ENCODE results near the gene INPP5A. TPM values are rescaled to one million over a fixed set of nuclear protein-coding genes. Genes with fewer than 3 reads are reported as not detected.

INPP5A gene
- total and polyA plus RNA-seq, 7 donors: 15.1 to 48.8 (median 40.9) TPM

GRCh38 chr10:132511121-132512051, 26.2 kb upstream of the INPP5A start:
- H3K4me3 ChIP-seq: no peak overlapping the region
- peaks cover 13% of the 10 kb centered on the region for H3K4me1 ChIP-seq

GRCh38 chr10:132512052-132512442, 25.5 kb upstream of the INPP5A start:
- no peaks in the 10 kb centered on the region for H3K9me3 ChIP-seq
- no peak for ATAC-seq
- H3K27ac ChIP-seq: no peak overlapping the region
- TF ChIP-seq CTCF (IDR thresholded peaks at IDR 0.05): no peak
- H3K4me3 ChIP-seq: no peak overlapping the region
- H3K36me3 ChIP-seq (ENCODE audit: insufficient read depth in 1 of 2, low read depth in 1 of 2): no peaks in the 10 kb centered on the region
- WGBS, 3 donors: 81 to 94% (median 85%) methylated on average over 1 of the region's 1 CpG
- intact Hi-C loops (cut with DNase I): loop anchor here in 1 of 2 donors (10.0 kb wide), 1 partner anchor 123 kb away; no protein-coding TSS in a partner anchor
- no peak for DNase-seq
- no peaks in the 10 kb centered on the region for H3K27me3 ChIP-seq (ENCODE audit: insufficient read depth in 3 of 3, low read length in 2 of 3)
- peaks cover 15% of the 10 kb centered on the region for H3K4me1 ChIP-seq

More at GRCh38 chr10:132511121-132512051, 26.2 kb upstream of the INPP5A start:
- no peak for TF ChIP-seq CTCF (IDR thresholded peaks at IDR 0.05)
- Histone ChIP-seq H3K27me3 (ENCODE audit: insufficient read depth in 3 of 3, low read length in 2 of 3) (no peaks in the 10 kb centered on the region), H3K36me3 (ENCODE audit: insufficient read depth in 1 of 2, low read depth in 1 of 2) (no peaks in the 10 kb centered on the region), H3K27ac (no peak overlapping the region), H3K9me3 (no peaks in the 10 kb centered on the region)
- intact Hi-C loops (cut with DNase I): loop anchor here in 1 of 2 donors (10.0 kb wide), 1 partner anchor 123 kb away; no protein-coding TSS in a partner anchor
- peak in 1 of 2 donors; percentile 30 for DNase-seq
- no peak for ATAC-seq
- 84 to 87% (median 84%) methylated on average over 23 of the region's 23 CpGs for WGBS, 3 donors

- DNase-seq: peak in 1 of 2 donors; percentile 27
These were observed 24.8 kb upstream of the INPP5A start for GRCh38 chr10:132512693-132513345.

More at GRCh38 chr10:132512693-132513345, 24.8 kb upstream of the INPP5A start:
- H3K4me1 ChIP-seq: peaks cover 22% of the 10 kb centered on the region
- no peak overlapping the region for H3K4me3 ChIP-seq
- intact Hi-C loops (cut with DNase I): loop anchor here in 1 of 2 donors (10.0 kb wide), 1 partner anchor 122 kb away; no protein-coding TSS in a partner anchor
- 92 to 94% (median 92%) methylated on average over 8 to 9 of the region's 9 CpGs for WGBS, 3 donors
- no peak for TF ChIP-seq CTCF (IDR thresholded peaks at IDR 0.05)
- H3K27ac ChIP-seq: no peak overlapping the region
- no peak for ATAC-seq
- no peaks in the 10 kb centered on the region for H3K36me3 ChIP-seq (ENCODE audit: insufficient read depth in 1 of 2, low read depth in 1 of 2)
- no peaks in the 10 kb centered on the region for H3K9me3 ChIP-seq
- H3K27me3 ChIP-seq (ENCODE audit: insufficient read depth in 3 of 3, low read length in 2 of 3): no peaks in the 10 kb centered on the region
